Smooth muscle cell (in vitro differentiated cells): ENCODE results near the gene DPY19L3. TPM values are rescaled to one million over a fixed set of nuclear protein-coding genes. Genes with fewer than 3 reads are reported as not detected.
"Not testable (repeated sequence)": the region's sequence is repeated elsewhere in the genome, so short reads cannot be mapped to it uniquely, and the experiment has no call there.

Source experiments
- DNase-seq: peaks from one replicate; lab custom pipeline; 2025; ENCODE audit not compliant: unreplicated experiment; lab: John Stamatoyannopoulos, UW
- H2AFZ ChIP-seq: fragments of 200-600 bp; sonication (generic); 2 replicates; pipeline ENCODE4 v1.6.0; 2016; ENCODE audit warnings: antibody characterized with exemption, low read depth, mild to moderate bottlenecking
- H3F3A ChIP-seq: fragments of 200-600 bp; sonication (generic); 2 replicates; pipeline ENCODE4 v1.6.0; 2017; ENCODE audit warnings: antibody characterized with exemption, low read depth
- H3K27ac ChIP-seq: fragments of 200-600 bp; sonication (generic); 2 replicates; pipeline ENCODE4 v1.5.1; 2016; ENCODE audit warnings: low read depth, mild to moderate bottlenecking
- H3K27me3 ChIP-seq: fragments of 200-600 bp; sonication (generic); 2 replicates; pipeline ENCODE4 v1.6.1; 2016; ENCODE audit warnings: low read depth, mild to moderate bottlenecking
- H3K36me3 ChIP-seq: fragments of 200-600 bp; sonication (generic); 2 replicates; pipeline ENCODE4 v1.5.1; 2016; ENCODE audit warnings: low read depth
- H3K4me1 ChIP-seq: fragments of 200-600 bp; sonication (generic); 2 replicates; pipeline ENCODE4 v1.5.1; 2016; ENCODE audit warnings: low read depth
- H3K4me2 ChIP-seq: fragments of 200-600 bp; sonication (generic); 2 replicates; pipeline ENCODE4 v1.6.0; 2016; ENCODE audit warnings: mild to moderate bottlenecking
- H3K4me3 ChIP-seq: fragments of 200-600 bp; sonication (generic); 2 replicates; pipeline ENCODE4 v1.5.1; 2016; ENCODE audit warnings: mild to moderate bottlenecking
- H3K79me2 ChIP-seq: fragments of 200-600 bp; sonication (generic); 2 replicates; pipeline ENCODE4 v1.6.0; 2016; ENCODE audit warnings: low read depth, mild to moderate bottlenecking
- H3K9ac ChIP-seq: fragments of 200-600 bp; sonication (generic); 2 replicates; pipeline ENCODE4 v1.6.0; 2016; ENCODE audit warnings: low read depth
- H3K9me3 ChIP-seq: fragments of 200-600 bp; sonication (generic); replicated peaks from 2 replicates; pipeline ENCODE4 v1.5.1; 2016; ENCODE audit warnings: low read depth
- H4K20me1 ChIP-seq: fragments of 200-600 bp; sonication (generic); 2 replicates; pipeline ENCODE4 v1.6.0; 2016; ENCODE audit warnings: low read depth
- WGBS: methylation state at CpG from one replicate; pipeline ENCODE4 v1.1.7; 2016; ENCODE audit warnings: low lambda C conversion rate; 5-methylcytosine and 5-hydroxymethylcytosine counted together
- polyA plus RNA-seq: library from polyadenylated mRNA; unstranded; fragments of >200 nt; fragmentation: Nextera tagmentation; extraction: Ambion mirVana; gene quantifications from 2 replicates; pipeline ENCODE4 v1.2.1, GENCODE V29; 2016
- total RNA-seq: library from RNA; depleted of rRNA; stranded (reverse); fragments of >200 nt; gene quantifications from 2 replicates; pipeline ENCODE4 v1.2.3, GENCODE V29; 2014
- TF ChIP-seq, protein P1 (sequence below): fragments of 200-600 bp; sonication (generic); IDR thresholded peaks from 2 replicates; pipeline ENCODE4 v1.5.1; 2017; ENCODE audit warnings: borderline replicate concordance, mild to moderate bottlenecking, antibody characterized with exemption; ENCODE audit not compliant: insufficient read depth, poor library complexity, severe bottlenecking

DPY19L3 gene
- total and polyA plus RNA-seq, 2 experiments from 2014 or later, result 5.8 to 50.0 TPM

DNA sequence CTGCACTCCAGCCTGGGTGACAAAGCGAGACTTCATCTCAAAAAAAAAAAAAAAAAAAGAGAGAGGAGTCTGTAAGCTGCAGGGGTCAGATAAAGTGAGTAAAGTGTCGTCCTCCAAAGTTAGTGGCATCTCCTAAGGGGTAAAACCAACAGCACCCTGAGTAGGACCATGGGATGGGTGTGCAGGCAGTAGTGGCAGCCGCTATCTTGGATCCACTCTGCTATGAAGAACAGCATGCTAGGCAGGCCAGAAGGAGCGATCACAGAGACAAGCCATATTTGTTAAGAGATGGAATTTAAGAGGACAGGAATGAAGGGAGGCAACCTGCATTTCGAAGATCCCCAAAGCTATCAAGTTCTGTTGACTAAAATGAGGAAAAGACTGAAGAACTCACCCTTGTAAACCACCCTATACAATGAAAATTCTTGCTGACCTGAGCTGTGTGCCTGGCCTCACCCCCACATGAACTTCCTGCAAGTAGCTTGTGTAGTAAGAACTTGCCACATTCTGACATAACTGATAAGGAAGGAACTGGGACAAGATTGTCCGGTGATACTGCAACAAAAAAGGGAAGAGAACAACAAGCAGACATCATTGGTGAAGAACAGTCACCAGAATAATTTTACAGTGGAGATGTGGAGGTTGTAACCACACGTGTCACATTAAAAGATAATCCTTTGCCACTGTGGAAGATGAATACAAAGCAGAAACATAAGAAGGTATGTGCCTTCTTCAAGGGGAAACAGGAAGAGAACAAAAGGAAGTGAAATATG lies 16.2 kb downstream of the DPY19L3 start:
- DNase-seq, result no peak
- WGBS, result 88% methylated on average over 7 of the region's 7 CpGs

DNA sequence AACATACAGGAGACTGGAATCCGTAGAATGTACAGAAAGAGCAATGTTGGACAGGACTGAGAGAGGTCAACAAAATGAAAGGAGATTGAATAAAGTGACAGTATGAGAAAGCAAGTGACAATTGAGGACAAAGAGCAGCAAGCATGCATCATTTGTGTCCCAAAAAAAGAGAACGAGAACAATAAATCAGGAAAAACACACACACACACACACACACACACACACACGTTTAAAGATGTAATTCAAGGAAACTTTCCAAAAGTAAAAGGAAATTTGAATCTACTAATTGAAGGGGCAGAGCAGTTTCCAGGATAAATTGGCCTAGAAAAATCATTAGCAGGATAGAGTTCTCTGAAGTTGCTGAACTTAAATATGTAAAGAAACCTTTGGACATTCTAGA lies 16.9 kb downstream of the DPY19L3 start:
- Histone ChIP-seq H3K4me3 (no peak overlapping the region), H3K36me3 (no peaks in the 10 kb centered on the region), H3K27ac (no peak overlapping the region), H3K9ac (no peak overlapping the region), H4K20me1 (no peaks in the 10 kb centered on the region), H3K79me2 (peaks cover 4% of the 10 kb centered on the region), H3K27me3 (no peaks in the 10 kb centered on the region), H2AFZ (no peak overlapping the region), H3K4me2 (no peak overlapping the region), H3K4me1 (no peaks in the 10 kb centered on the region), H3K9me3 (no peaks in the 10 kb centered on the region), H3F3A (no peaks in the 10 kb centered on the region)
- 98% methylated on average over 3 of the region's 3 CpGs for whole genome bisulfite sequencing
- TF ChIP-seq, protein P1, sequence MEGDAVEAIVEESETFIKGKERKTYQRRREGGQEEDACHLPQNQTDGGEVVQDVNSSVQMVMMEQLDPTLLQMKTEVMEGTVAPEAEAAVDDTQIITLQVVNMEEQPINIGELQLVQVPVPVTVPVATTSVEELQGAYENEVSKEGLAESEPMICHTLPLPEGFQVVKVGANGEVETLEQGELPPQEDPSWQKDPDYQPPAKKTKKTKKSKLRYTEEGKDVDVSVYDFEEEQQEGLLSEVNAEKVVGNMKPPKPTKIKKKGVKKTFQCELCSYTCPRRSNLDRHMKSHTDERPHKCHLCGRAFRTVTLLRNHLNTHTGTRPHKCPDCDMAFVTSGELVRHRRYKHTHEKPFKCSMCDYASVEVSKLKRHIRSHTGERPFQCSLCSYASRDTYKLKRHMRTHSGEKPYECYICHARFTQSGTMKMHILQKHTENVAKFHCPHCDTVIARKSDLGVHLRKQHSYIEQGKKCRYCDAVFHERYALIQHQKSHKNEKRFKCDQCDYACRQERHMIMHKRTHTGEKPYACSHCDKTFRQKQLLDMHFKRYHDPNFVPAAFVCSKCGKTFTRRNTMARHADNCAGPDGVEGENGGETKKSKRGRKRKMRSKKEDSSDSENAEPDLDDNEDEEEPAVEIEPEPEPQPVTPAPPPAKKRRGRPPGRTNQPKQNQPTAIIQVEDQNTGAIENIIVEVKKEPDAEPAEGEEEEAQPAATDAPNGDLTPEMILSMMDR, result no peak
- DNase-seq, result no peak

More for the DNA sequence above, 16.2 kb downstream of the DPY19L3 start:
- TF ChIP-seq, protein P1, result no peak
- H3F3A ChIP-seq, result no peaks in the 10 kb centered on the region
- no peak overlapping the region for H2AFZ ChIP-seq
- H3K9me3 ChIP-seq, result no peaks in the 10 kb centered on the region
- H3K4me2 ChIP-seq, result no peak overlapping the region
- no peaks in the 10 kb centered on the region for H3K27me3 ChIP-seq
- no peaks in the 10 kb centered on the region for H4K20me1 ChIP-seq
- no peaks in the 10 kb centered on the region for H3K36me3 ChIP-seq
- no peaks in the 10 kb centered on the region for H3K4me1 ChIP-seq
- H3K79me2 ChIP-seq, result peaks cover 4% of the 10 kb centered on the region
- no peak overlapping the region for H3K27ac ChIP-seq
- H3K4me3 ChIP-seq, result no peak overlapping the region
- H3K9ac ChIP-seq, result no peak overlapping the region

DNA sequence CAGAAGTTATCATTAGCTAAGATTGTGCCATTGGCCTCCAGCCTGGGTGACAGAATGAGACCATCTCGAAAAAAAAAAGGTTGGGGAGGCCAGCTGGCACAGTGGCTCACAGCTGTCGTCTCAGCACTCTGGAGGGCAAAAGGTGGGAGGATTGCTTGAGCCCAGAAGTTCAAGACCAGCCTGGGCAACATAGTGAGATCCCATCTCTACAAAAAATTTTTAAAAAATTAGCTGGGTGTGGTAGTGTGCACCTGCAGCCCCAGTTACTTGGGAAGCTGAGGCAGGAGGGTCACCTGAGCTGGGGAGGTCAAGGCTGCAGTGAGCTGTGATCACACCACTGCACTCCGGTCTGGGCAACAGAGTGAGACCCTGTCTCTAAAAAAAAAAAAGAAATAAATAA lies 18.4 kb downstream of the DPY19L3 start:
- H3K9me3 ChIP-seq, H3K36me3 ChIP-seq, H3K9ac ChIP-seq, H3K4me2 ChIP-seq, H3K27ac ChIP-seq, H3K79me2 ChIP-seq, H4K20me1 ChIP-seq, H3F3A ChIP-seq, DNase-seq, H2AFZ ChIP-seq, H3K27me3 ChIP-seq, H3K4me1 ChIP-seq, H3K4me3 ChIP-seq: not testable (repeated sequence)
- WGBS, result 96% methylated on average over 3 of the region's 3 CpGs

DNA sequence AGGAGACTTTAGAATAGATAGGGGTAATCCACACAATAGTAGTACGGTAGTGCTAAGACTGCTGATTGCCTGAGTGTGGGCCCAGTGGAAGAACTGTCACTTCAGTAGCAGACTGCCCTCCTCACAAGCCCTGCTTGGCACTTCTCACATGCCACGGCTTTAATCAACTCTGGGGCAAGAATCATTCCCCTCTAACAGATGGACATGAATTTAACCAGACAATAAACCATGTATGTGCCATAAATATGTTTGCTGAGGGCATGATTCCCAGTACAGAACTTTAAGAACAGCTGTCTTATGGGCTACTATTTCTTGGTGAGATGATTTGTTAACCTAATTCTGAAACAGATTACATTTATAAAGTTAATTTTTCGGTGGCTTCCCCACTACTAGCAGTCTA lies 22.0 kb downstream of the DPY19L3 start:
- Histone ChIP-seq H3K27me3 (no peaks in the 10 kb centered on the region), H3K9ac (no peak overlapping the region), H3K4me1 (no peaks in the 10 kb centered on the region), H3K27ac (no peak overlapping the region), H4K20me1 (peaks cover 7% of the 10 kb centered on the region), H3K36me3 (no peaks in the 10 kb centered on the region), H3K4me2 (no peak overlapping the region), H3K9me3 (no peaks in the 10 kb centered on the region), H3K4me3 (no peak overlapping the region), H3K79me2 (peaks cover 4% of the 10 kb centered on the region), H3F3A (no peaks in the 10 kb centered on the region), H2AFZ (no peak overlapping the region)
- WGBS, result 96% methylated on average over 3 of the region's 3 CpGs
- TF ChIP-seq, protein P1, result no peak
- no peak for DNase-seq
